Mucosa of gallbladder (tissue), 1 donor: Measurements from ENCODE around the gene A1BG. TPM values are rescaled to one million over a fixed set of nuclear protein-coding genes. Genes with fewer than 3 reads are reported as not detected.

Experiments
- DNase-seq: peaks from one replicate; pipeline ENCODE4 v3.0.0-alpha.2; 2020; ENCODE audit warnings: low spot score
- total RNA-seq: library from RNA; stranded (reverse); gene quantifications from one replicate; pipeline ENCODE4 v1.2.1, GENCODE V29; 2021
- donor health status: DM: no; HTN: no; CAD: no.

Gene A1BG, protein sequence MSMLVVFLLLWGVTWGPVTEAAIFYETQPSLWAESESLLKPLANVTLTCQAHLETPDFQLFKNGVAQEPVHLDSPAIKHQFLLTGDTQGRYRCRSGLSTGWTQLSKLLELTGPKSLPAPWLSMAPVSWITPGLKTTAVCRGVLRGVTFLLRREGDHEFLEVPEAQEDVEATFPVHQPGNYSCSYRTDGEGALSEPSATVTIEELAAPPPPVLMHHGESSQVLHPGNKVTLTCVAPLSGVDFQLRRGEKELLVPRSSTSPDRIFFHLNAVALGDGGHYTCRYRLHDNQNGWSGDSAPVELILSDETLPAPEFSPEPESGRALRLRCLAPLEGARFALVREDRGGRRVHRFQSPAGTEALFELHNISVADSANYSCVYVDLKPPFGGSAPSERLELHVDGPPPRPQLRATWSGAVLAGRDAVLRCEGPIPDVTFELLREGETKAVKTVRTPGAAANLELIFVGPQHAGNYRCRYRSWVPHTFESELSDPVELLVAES
- 8.1 TPM for total RNA-seq

DNA sequence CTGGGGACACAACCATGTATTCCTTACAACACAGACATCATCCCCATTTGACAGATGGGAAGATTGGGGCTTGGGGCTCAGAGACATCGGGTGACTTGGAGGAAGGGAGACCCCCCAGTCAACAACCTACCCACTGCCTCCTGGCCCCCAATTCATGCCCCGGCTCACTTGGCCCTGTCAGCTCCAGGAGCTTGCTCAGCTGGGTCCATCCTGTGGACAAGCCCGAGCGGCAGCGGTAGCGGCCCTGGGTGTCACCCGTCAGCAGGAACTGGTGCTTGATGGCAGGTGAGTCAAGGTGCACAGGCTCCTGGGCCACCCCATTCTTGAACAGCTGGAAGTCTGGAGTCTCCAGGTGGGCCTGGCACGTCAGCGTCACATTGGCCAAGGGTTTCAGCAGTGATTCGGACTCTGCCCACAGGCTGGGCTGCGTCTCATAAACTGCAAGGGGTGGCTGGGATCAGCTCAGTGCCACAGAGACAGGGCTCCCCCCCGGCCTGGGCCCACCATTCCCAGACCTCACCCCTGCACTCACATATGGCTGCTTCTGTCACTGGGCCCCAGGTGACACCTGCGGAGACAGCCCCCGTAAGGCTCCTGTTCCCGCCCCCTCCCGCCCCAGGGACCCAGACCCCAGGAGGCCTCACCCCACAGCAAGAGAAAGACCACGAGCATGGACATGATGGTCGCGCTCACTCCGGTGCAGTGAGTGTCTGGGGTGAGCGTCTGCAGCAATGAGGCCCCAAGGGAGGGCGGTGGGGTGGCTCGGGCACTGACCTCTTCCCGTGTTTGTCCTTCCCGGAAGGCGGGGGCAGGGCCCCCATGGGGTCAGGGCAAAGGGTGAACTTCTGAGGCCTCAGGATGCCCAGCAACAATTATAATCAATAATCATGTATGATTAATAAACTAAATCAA, at the start of gene A1BG:
TSS of gene A1BG (minus strand) at position 733 of the 912 bp plus-strand sequence. CDS start at position 678, 55 bp downstream.
- DNase-seq = no peak

DNA sequence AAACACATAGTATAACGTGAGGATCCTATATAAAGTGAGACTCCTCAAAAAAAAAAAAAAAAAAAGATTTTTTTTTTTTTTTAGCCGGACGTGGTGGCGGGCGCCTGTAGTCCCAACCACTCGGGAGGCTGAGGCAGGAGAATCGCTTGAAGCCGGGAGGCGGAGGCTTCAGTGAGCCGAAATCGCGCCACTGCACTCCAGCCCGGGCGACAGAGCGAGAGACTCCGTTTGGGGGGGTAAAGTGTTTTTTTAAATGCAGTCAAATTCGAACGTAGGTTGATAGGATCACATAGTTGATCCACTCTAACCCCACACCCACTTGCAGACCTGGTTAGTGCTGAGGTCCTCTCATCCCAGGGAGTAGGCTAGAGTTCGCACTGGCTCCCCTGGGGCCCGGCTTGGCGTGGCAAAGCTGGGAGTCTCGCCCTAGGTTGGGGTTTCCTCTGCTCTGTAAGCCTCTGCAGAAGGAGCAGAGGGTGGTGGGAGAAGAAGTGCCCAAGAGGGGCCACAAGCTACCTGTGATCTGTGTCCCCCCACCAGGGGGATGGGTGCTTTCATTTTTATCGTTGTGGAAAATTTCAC, 48.6 kb upstream of the A1BG start:
- no peak for DNase-seq

DNA sequence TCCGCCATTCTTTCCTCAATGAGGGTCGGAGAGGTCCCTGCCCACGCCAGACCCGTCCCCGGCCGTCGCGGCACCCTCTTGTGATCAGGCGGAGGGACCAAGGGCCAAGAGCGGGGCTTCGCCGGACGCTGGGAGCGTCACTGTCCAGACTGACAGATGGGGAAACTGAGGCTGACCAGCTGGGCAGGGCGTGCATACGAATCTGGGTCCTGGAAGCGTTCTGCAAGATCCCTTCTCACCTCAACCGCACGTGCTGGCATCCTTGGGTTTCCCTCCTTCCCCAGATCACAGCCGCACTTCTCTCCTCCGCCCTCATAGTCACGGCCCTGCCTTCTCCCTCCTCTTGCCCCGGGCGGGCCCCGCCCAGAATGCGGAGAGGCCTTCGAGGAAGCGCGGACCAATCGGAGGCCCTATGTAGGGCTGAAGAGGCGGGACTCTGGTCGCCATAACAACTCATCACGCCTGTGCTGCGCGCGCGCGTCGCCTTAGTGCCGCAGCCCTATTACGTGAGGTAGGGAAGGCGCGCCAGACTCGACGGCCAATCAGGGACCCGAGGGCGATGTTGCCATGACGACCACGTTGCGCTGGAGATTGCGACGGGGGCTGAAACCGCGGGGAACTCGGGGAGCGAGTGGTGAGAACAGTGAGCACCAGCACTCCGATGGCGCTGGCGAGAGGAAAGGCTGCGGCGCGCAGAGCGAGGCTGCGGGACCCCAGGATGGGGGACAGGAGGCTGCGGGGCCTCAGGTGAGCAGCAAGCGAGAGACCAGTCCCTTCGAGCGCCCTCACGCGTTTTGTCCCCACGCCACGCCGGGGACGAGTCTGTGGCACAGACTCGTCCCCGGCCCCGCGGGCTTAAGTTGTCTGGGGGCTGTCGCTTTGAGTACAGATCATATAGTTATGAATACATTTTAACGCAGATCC, 47.9 kb upstream of the A1BG start:
- DNase-seq = peak; percentile 100

DNA sequence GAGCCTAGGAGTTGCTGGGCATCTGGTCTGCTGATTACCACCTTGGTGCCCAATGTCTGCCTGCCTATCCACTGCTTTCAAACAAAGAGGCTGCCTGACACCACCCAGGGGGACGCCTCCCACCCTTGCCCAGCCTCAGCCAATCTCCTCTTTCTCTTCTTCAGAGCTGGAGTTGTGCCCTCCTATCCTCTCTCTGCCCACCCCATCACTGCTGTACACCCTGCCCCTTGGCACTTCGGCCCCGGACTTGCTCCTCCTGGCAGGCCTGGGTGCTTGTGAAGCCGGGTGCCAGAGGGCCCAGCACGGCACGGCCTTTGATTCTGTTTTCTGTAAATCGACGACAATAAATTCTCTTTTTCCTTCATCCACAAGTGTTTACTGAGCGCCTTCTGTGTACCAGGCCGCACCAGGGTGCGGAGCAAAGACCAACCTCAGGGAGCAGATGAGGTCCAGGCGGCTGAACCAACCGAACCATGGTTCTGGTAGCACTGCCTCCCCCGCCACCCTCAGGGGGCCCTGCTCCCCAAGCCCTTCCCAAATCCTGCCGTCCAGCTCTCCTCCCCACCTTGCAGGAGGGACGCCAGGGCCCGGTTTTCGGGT, 47.1 kb upstream of the A1BG start:
- no peak for DNase-seq

DNA sequence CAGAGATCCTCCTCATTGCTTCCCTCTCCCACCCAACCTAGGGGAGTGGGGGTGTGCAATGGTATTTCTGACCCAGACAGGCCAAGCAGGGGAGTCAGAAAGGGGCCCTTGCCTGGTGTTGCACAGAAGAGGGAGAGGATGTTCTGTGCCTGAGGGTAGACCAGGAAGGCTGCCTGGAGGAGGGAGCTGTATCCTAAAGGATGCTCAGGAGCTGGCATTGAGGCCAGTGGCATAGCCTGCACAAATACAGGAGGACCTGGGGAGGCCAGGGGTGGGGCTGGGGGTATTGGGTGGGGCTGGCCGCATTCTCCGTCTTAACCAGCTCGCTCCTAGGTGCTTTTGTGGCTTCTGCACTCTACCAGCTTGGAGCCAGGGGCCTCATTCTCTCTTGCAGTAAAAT, 46.6 kb upstream of the A1BG start:
- DNase-seq = no peak

DNA sequence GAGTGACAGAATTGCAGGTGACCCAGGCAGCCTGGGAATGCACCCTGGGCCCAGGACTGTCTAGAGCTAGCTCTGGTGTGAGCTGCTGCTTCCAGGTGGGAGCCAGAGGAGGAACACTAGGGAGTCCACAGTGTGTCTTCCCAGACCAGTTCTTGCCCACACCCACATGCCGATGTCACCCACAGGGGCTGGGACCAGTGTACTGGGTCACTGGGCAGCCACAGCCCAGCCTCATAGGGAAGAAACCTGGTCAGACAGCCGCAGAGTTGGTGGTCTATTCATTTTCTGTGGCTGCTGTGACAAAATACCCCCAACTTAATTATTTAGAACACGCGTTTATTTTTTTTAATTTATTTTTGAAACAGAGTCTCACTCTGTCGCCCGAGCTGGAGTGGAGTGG, 45.3 kb upstream of the A1BG start:
- DNase-seq = no peak

DNA sequence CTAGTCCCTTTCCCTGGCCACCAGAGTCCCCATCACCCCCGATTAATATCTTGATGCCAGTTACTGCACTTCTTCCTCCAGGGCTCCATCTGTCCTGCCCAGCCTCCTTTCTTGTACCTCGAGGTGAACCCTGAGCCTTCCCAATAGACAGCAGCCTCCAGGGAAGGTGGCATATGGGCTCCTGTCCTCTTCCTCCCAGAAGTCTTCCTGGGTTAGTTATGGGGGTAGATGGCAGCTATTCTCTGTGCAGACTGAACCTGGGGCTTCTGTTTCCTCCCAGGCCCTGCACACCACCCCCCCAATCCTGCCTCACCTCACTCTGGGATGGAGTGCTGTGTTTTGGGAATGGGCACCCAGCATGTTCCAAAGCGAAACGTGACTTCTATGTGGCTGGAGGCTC, 44.8 kb upstream of the A1BG start:
- DNase-seq = no peak

DNA sequence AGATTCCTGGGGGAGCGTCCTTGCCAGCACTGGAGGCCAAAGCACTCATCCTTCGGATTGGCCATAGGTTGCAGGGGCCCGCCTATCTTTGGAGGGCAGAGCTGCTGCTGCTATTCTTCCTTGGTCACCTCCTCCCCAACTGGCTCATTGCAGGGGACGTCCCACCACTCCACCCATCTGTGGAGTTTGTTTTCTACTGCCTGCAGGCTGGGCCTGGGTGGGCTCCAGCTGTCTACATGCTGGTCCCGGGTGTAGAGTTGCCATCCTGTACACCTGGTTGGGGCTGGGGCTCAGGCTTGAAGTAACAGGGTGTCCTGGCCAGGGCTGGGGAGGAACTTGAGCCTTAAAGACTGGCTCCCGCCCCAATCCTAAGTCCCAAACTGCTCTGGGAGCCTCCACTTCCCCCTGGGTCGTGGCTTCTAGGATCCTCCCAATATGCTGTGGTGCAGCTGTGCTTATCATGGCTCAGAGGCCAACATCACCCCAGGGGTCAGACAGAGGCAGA, 44.3 kb upstream of the A1BG start:
- DNase-seq = no peak

DNA sequence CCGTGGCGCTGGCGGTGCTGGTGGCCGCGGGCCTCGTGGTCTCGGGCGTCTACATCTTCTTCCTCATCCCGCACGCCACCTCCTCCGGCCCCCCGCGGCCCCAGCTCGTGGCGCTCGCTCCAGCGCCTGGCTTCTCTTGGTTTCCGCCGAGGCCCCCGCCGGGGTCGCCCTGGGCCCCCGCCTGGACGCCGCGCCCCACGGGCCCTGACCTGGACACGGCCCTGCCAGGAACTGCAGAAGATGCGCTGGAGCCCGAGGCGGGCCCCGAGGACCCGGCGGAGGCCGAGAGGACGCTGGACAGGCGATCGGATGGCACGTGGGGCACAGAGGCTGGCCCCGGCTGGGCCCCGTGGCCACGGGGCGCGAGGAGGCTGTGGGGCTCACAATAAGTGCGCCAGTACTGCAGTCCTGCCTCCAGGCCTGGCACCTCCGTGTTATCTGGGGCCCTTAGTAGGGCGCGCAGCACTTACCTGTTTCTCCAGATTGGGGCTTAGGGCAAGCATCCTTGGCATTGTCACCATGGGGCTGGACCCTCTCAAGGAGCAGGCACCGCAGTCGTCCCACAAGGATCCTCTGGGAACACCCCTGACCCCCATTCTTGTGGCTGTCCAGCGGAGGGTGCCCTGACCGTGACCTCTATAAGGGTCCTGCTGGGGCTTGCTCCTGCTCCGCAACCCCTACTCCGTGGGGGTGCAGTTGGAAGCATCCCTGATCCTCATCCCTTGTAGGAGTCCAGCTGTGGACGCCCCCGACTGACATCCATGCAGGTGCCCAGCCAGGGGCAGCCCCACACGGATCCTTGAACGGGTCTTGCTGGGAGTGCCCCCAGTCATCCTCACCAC, 43.6 kb upstream of the A1BG start:
- DNase-seq = no peak

DNA sequence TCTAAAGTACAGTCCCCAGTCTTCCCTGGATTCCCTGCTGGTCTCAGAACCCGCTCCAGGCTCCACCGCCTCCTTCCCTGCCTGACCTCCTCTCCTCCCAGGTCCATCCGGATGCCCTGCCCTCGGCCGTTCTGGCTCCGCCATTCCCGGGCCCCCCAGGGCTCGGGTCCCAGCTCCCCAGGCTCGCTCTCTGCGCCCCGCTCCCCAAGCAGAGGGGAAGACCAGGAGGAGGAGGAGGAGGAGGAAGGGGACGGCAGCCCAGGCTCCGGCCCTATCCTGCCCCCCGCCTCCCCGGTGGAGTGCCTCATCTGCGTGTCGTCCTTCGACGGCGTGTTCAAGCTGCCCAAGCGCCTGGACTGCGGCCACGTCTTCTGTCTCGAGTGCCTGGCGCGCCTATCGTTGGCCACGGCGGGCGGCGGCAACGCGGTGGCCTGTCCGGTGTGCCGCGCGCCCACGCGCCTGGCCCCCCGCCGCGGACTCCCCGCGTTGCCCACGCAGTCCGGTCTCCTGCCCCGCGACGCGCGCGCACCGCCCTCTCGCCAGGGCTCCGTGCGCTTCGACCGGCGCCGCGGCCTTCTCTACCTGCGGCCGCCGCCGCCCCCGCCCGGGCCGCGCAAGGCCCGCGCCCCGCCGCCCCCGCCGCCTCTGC, 42.8 kb upstream of the A1BG start:
- DNase-seq = no peak

DNA sequence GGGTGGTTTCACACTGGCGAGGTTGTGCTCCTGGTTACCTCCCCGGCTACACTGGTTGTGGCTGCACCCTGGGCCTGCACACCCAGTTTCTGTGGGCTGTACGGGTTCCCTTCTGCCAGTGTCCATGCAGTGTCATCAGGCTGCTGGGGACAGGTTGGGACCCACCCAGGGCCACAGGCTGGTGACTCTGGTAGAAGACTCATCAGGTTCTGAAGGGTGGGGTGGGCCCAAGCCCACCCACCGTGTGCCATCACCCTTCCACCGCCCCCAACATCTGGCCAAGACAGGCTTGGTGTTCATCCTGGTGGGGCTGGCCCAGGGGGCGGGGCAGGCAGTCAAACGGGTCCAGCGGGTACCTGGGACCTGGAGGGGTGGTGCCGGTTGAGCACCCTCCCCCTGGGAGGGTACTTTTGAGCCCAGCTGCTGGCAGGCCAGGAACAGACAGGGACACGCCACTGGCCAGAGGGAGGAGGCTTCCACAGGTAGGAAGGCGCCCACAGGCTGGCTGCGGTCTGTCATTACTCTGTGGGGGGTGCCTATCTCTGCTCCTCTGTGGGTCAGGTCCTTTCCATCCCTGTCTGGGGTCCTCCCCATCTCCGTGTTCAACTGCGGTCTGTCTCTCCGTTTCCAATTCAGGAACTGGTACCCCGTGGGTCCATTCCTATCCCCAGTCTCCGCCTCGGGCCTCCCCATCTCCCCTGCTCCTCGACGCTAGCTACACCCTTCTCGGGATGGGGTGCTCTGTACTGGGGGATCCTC, 42.1 kb upstream of the A1BG start, which contains the start of gene RNF225:
TSS of gene RNF225 (plus strand) at position 437 of the 759 bp plus-strand sequence. CDS start 434 bp downstream, outside the sequence.
- DNase-seq = no peak

DNA sequence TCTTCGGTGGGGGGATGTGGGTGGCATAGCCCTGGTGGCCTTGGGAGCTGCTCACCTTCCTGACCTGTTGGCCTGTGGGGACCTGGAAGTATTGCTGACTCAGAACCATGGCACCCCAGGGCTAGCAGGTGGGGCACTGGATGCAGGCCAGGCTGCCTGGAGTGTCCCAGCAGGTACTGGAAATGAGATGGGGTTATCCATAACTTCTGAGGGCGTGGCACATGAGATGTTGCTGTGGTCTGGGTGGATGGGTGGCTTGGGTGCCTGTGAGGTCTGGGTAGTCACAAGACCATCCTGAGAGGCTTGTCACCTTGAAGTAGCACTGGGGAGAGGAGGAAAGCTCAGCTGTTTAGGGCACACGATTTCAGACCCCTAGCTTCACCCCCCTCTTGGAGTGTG, 41.5 kb upstream of the A1BG start:
- no peak for DNase-seq

DNA sequence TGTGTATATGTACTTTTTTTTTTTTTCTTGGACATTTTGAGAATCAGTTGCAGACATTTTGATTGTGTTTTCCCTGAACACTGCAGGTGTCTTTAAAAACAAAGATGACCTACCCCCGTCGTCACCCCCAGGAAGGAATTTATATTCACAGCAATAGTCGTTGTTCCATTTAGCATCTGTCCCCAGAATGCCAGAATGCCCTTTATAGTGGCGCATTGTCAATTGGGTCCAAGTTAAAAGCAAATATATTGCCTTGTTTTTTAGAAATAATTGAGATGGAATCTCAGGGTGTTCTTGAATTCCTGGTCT, 40.4 kb upstream of the A1BG start:
- DNase-seq = no peak

DNA sequence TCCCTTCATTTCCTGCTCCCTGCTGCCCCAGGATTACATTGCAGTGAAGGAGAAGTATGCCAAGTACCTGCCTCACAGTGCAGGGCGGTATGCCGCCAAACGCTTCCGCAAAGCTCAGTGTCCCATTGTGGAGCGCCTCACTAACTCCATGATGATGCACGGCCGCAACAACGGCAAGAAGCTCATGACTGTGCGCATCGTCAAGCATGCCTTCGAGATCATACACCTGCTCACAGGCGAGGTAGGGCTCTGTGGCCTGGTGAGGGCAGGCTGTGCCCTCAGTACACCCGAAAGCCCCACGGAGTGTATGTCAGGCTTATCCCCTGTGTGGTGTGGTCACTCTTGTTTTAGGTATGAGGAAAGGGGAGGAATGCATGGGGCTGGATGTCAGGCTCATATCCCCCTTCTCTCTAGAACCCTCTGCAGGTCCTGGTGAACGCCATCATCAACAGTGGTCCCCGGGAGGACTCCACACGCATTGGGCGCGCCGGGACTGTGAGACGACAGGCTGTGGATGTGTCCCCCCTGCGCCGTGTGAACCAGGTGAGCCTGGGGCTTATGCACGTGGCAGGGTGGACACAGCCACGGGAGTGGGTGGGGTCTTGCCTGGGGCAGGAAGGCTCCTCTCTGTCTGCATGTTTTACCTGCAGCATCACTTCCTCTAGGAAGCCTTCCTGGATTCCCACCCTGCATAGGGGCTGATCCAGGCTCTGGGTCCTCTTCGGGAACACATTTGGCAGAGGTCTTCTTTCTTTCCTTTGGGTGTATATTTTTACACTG, 39.8 kb upstream of the A1BG start:
- no peak for DNase-seq

DNA sequence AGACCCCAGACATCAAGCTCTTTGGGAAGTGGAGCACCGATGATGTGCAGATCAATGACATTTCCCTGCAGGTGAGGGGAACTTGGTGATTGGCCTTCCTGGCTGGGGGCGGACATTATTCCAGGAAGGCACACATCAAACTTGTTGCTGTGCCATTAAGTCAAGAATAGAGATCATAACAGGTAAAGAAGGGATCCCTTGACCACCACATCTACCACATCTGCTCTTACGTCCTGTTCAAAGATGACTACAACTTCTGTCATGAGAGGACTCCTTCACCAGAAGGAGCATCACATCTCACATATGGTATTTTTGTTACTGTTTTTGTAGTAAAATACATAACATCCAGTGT, 34.9 kb upstream of the A1BG start:
- no peak for DNase-seq

DNA sequence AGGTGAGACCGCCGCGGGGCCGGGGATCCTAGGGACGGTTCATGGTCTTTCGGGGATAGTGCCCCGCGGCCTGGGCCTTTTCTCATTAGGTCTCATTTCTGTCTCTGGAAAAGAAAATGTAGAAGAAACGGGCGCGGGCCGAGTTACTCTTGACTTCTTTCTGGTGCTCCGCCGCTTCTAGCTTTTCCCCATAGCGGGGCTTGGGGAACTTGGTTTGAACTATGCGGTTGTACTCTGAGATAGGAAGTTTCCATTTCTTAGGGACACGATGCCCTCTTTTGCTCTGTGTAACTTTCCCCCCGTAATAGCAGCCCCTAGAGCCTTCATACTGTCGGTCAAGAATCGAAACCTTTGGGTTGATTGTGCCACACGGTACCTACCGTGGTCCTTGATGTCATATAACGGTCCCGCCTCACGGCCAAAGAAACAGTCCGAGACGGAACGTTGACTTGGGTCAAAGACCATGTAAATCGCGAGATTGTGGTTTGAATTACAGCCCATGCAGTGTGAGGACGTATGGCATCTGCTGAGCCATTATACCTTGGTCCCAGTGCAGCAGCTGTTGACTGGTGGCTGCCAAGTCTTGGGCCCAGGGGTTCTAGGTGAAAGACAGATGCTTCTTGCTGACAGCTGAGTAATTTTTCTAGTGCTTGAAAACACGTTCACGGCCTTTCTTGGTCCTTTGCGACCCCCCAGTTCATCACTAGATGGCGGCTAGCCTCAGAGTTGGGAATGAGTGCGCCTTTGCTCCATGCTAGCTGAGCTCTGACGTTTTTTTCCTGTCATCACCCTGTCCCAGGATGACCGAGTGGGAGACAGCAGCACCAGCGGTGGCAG, 34.3 kb upstream of the A1BG start:
- DNase-seq = no peak
